Measurements from ENCODE around the gene PSMB3. TPM values are rescaled to one million over a fixed set of nuclear protein-coding genes. Genes with fewer than 3 reads are reported as not detected.
A peak's percentile ranks its signal among the peaks of the same experiment; 100 is the strongest.

PSMB3 gene
- total and polyA plus RNA-seq, 10 donors: 119 to 235 (median 172) TPM

DNA sequence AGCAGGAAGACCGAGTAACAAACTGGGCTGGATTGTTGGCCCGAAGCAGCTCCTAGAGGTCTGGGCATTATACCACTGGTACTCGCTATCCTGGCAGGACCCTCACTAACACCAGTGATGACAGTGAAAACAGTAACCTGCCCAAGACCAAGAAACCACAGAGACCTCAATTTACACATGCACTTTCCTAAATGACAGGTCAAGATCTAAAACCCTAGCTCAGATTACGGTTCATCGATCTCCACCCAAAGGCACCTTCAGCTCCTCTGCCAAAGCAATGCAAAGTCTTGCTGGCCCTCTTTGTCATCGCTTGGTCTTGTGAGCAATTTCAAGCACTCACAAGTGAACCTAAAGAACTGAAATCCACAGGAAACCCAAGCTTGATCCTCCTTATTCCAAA, 45.3 kb downstream of the PSMB3 start:
- H3K27ac ChIP-seq: peak overlapping the region in 7 of 8 donors; percentile 97 to 100 (median 99)
- peak overlapping the region in 6 of 8 donors; percentile 86 to 96 (median 92) for H3K4me3 ChIP-seq

DNA sequence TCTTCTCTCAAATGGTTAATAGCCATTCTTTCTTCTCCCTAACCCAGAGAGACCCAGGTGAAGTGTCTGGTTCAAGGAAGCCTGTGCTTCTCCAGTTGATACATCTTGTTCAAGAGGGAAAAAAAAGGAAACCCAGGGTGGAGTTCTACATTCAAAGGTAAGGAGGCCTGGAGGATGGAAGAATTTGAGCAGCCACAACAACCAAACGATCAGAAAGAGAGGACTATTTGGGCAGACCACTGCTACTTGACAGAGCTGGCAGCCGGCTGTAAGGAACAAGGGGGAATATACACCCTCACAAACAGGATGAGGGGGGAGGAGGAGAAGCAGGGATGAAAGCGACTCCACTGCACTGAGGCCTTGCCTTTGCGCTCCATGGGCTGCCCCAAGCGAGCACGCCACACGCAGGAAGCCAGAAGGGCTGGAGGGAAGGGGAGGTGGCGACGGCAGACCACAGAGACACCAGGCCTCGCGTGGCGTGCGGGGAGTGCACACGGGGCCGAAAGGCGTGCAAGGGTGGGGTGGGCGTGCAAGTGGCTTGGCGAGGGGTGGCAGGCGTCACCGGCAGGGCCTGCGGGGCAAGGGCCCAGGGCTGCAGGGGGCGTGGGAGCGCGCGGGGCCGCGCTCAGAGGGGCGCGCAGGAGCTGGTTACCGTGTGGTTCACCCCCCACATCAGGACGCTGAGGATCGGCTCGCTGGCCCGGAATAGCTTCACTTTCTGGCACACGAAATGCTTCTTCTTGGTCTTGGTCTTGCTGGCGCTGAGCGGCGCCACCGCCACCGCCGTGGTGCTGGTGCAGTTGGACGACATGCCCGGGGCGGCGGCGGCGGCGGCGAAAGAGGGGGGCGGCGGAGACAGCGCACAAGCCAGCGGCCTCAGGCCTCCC, 46.3 kb downstream of the PSMB3 start:
- WGBS, 5 donors: 0 to 2% (median 0%) methylated on average over 7 to 53 of the region's 53 CpGs
- H3K9me3 ChIP-seq: no peaks in the 10 kb centered on the region
- H3K4me1 ChIP-seq: peaks cover 15 to 60% (median 40%) of the 10 kb centered on the region in 6 donors
- peak; percentile 91 for DNase-seq
- peak overlapping the region; percentile 96 to 100 (median 99) for H3K27ac ChIP-seq
- H3K36me3 ChIP-seq: peaks cover 0 to 51% (median 30%) of the 10 kb centered on the region in 6 donors
- H3K4me3 ChIP-seq: peak overlapping the region; percentile 86 to 96 (median 92)
- no peaks in the 10 kb centered on the region for H3K27me3 ChIP-seq (replicated peaks in 1 of 7)
- intact Hi-C loops (cut with DNase I; ENCODE audit: low total_unique reads): no loop called here
- TF ChIP-seq, protein P1, sequence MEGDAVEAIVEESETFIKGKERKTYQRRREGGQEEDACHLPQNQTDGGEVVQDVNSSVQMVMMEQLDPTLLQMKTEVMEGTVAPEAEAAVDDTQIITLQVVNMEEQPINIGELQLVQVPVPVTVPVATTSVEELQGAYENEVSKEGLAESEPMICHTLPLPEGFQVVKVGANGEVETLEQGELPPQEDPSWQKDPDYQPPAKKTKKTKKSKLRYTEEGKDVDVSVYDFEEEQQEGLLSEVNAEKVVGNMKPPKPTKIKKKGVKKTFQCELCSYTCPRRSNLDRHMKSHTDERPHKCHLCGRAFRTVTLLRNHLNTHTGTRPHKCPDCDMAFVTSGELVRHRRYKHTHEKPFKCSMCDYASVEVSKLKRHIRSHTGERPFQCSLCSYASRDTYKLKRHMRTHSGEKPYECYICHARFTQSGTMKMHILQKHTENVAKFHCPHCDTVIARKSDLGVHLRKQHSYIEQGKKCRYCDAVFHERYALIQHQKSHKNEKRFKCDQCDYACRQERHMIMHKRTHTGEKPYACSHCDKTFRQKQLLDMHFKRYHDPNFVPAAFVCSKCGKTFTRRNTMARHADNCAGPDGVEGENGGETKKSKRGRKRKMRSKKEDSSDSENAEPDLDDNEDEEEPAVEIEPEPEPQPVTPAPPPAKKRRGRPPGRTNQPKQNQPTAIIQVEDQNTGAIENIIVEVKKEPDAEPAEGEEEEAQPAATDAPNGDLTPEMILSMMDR (IDR thresholded peaks at IDR 0.05 in 8 of 11, conservative IDR thresholded peaks at IDR 0.05 in 3 of 11): no peak
- peak; percentile 55 to 82 (median 82) for TF ChIP-seq POLR2AphosphoS5 (IDR thresholded peaks at IDR 0.05)
- no peak for TF ChIP-seq POLR2A (IDR thresholded peaks at IDR 0.05)

More for the DNA sequence above, 45.3 kb downstream of the PSMB3 start:
- TF ChIP-seq POLR2AphosphoS5 (IDR thresholded peaks at IDR 0.05) (no peak), POLR2A (IDR thresholded peaks at IDR 0.05) (no peak)
- TF ChIP-seq, protein P1 (IDR thresholded peaks at IDR 0.05 in 8 of 11, conservative IDR thresholded peaks at IDR 0.05 in 3 of 11): no peak
- DNase-seq: no peak
- H3K9me3 ChIP-seq: no peaks in the 10 kb centered on the region
- no peaks in the 10 kb centered on the region for H3K27me3 ChIP-seq (replicated peaks in 1 of 7)
- WGBS, 5 donors: 76 to 91% (median 79%) methylated on average over 6 of the region's 6 CpGs
- H3K36me3 ChIP-seq: peaks cover 0 to 51% (median 20%) of the 10 kb centered on the region in 6 donors
- peaks cover 15 to 68% (median 41%) of the 10 kb centered on the region in 6 donors for H3K4me1 ChIP-seq
- intact Hi-C loops (cut with DNase I; ENCODE audit: low total_unique reads): no loop called here

DNA sequence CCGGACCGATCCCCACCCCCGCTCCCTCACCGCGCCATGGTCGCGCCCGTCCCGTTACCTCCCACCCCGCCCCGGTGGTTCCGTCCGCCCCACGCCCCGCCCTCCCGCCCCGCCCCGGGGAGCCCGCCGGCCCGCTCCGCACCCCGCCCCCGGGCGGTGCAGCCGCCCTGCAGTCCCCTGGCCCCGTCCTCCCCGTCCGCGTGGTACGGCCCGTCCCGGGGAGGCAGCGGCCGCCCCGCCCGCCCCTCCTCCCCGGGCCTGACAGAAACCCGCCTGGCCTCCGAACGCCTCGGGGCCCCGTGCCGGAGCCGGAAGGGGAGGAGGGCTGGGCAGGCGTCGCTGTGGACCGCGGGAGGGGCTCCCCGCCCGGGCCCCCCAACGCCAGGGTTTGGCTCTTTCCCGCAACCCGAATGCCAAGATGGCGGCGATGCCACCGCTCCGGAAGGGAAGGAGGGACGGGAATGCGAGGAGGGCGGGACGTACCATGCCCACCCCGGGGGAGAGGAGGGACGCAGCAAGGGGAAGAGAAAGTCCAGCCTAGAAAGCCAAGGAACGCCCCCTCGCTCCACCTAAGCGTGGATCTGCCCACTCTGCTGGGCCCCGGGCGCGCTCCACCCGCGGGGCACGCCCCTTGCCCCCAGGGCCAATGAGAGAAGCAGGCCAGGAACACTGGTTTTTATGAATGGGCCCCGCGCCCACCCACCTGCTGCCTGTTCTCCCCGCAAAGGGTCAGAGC, 47.1 kb downstream of the PSMB3 start, which contains the start of gene PIP4K2B:
Gene PIP4K2B (minus strand): TSS at position 56 of the 736 bp plus-strand sequence. CDS start 132 bp downstream, outside the sequence.
- intact Hi-C loops (cut with DNase I; ENCODE audit: low total_unique reads): no loop called here
- 0 to 1% (median 1%) methylated on average over 32 to 76 of the region's 76 CpGs for WGBS, 5 donors
- TF ChIP-seq POLR2A (IDR thresholded peaks at IDR 0.05) (peak in 2 of 3 donors; percentile 36 to 50), POLR2AphosphoS5 (IDR thresholded peaks at IDR 0.05) (peak; percentile 91 to 94 (median 94))
- TF ChIP-seq, protein P1 (IDR thresholded peaks at IDR 0.05 in 8 of 11, conservative IDR thresholded peaks at IDR 0.05 in 3 of 11): peak in 2 of 11 experiments; percentile 4 to 18

More for the DNA sequence above, 47.1 kb downstream of the PSMB3 start, which contains the start of gene PIP4K2B:
- Histone ChIP-seq H3K4me1 (peaks cover 15 to 52% (median 39%) of the 10 kb centered on the region in 6 donors), H3K27me3 (replicated peaks in 1 of 7) (no peaks in the 10 kb centered on the region), H3K27ac (peak within 1 kb of the TSS; percentile 96 to 100 (median 99)), H3K4me3 (peak within 1 kb of the TSS; percentile 86 to 96 (median 92)), H3K36me3 (peaks cover 0 to 55% (median 38%) of the 10 kb centered on the region in 6 donors), H3K9me3 (no peaks in the 10 kb centered on the region)
- DNase-seq: peak; percentile 97

Measured in spleen (tissue), 11 donors.